Activated CD4-positive, alpha-beta T cell treated with anti-CD3 and anti-CD28 coated beads, Interleukin-2, amount 50 U/mL, for 4 hours (primary cell): ENCODE results near the gene PRR5L.
A peak's percentile ranks its signal among the peaks of the same experiment; 100 is the strongest.

Experiments
- DNase-seq, 2 experiments: peaks; one replicate each; pipeline ENCODE4 v3.0.0-alpha.2; 2020

PRR5L gene

DNA sequence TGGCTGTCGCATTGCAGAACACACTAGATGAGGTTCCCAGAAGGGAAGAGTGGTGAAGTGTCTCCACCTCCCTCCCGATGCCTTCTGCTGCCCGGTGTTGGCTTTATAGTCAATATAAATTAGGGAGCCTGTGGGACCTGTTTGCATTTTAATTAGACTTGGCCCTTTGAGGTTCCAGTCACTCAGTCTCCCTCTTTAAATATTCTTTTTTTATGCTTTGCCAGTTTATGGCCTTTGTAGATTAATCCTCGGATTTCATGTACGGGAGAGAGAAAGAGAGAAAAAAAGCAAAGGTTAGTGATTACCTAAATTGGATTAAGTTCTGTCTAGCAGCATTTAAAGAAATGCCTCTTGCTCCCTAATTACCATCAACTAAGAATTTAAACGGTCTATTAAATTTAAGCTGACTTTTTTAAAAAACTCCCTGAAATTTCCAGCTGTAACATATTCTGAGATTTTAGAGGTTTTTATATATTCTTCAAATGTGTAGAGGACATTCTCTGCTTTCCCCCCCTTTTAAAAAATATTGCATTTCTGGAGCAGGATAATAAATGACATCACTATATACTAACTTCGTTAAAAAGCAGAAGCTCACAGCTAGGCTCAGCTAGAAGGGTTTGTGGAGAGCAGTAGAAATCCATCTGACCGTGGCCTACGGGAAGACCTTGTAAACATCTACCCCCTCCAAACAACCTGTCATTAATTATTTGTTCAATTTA lies 84.4 kb downstream of the PRR5L start:
- DNase-seq: no peak

DNA sequence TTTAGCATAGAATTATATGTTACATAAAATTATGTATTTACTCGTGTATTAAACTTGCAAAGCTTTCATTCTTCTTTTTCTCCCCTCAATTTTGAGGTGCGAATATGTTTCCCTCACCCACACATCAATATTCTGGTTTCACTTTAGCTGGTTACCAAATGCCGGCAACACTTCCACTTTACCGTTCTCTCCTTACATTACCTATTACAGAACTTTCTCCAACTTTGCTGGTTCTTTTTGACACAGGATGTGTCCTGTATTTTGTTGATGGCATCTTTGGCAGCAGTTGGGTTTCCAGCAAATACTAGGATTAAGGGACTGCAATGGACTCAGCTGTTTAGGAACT lies 84.9 kb downstream of the PRR5L start:
- DNase-seq: no peak

DNA sequence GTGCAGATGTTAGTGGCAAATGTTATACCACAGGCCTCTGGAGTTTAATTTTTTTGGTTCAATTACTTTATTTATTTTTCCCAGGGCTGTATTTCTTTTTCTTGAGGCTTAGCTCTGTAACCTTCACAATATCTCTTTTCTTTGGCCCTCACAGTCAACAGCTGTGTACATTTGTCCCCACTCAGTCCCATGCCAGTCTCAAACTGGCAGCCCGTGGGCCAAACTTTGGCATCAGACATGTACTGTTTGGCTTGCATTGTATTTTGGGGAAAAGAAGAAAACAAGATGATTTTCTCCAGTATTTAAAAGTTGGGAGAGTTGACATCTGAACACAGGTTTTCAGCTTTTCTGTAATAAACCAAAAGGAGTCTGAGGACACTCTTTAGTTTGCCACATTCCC lies 87.1 kb downstream of the PRR5L start:
- no peak for DNase-seq

DNA sequence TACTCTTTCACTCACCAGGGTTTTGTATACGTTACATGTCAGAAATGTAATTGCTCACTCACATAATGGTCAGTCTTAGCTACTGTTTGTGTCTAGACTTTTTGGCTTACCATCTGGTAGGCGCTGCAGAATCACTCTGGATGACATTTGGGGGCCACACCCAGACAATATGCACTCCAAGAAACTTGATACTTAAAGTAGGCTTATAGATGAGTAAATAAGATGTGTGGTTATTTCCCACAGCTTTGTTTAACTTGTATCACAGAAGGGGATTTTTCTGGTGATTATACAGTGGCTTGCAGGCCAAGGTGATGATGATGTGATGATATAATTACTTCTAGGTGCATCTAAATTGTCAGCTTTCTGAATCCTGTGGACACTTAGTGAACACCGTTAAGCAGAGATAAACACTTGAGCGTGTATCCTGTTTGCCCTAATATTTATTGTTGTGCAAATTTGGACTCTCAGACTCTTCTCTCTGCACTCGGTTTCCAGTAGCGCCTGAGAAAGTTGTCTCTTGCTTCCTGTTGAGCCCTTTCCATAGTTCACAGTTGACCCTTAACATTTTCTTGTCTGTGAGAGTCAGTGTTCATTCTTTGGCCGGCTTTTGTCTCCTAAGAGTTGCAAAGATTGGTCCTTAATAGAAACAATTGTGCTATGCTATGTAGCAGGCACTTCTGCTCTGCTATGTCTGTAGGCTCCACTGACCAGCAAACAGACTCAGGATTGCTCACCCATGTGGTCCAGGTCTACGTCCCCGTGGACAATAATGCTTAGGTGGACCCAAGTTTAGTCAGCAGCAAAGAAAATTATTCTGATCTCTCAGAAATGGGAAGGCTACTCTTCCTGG lies 89.3 kb downstream of the PRR5L start:
- no peak for DNase-seq

DNA sequence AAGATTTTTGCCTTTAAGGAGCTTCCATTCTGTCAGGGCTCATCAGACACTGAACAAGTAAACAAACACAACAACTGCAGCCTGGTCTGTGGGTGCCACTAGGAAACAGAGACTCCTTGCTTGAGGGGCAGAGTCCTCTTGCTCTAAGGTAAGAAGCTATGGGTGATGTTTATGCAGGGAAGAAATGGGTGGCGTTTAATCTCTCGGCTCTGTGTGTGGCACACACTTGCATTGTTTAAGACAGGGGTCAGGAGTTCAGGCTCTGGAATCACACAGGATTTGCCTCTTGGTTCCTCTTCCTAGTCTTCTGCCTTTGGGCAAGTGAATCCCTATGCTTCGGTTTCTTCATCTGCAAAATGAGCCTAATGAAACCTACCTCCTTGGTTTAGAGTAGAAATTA lies 90.3 kb downstream of the PRR5L start:
- DNase-seq: no peak

DNA sequence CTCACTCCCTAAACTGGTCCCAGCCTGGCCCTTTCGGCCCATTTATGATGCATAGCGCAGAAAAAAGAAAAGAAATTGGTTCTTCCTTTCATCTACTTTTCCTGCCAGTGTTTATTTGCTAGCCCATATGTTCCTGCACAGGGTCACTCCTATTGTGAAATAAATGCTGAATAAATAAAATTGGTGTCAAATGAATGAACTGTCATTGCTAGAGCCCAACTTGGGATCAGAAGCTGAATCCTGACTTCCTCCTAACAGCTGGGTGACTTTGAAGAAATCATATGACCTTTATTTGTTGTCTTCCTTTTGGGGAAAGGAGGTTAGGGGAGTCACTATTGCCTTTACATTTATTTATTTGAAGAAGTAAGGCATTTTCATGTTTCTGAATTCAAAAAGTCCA lies 92.0 kb downstream of the PRR5L start:
- no peak for DNase-seq

DNA sequence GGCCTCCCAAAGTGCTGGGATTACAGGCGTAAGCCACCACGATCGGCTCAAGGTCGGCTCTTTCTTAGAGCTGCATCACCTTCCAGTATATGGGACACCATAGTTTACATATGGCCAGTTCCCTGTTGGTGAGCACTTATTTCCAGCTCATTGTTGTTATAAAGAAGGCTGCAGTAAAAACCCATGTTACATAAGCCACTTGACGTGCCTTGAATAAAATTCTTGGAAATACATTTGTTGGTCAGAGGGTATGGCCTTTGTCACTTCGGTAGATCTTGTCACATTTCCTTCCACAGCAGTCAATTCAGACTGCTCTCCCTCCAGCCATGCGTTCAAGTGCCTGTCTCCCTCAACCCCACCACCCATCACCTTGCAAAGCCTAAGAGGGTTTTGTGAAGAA lies 92.9 kb downstream of the PRR5L start:
- DNase-seq: no peak

DNA sequence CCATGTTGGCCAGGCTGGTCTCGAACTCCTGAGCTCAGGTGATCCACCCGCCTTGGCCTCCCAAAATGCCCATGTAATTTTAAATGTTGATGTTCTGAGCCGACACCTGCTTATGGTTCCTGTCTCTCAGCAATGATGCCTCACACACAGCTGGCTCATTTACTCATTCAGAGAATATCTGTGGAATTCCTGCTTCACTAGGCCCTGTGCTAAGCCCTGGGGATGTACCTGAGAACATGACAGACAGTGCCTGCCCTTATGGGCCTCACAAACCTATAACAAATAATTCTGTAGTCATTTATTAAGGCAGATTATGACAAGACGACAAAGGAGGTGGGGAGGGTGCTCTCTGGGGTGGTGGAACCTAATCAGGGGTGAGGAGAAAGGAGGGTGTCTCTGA lies 93.7 kb downstream of the PRR5L start:
- DNase-seq: no peak

DNA sequence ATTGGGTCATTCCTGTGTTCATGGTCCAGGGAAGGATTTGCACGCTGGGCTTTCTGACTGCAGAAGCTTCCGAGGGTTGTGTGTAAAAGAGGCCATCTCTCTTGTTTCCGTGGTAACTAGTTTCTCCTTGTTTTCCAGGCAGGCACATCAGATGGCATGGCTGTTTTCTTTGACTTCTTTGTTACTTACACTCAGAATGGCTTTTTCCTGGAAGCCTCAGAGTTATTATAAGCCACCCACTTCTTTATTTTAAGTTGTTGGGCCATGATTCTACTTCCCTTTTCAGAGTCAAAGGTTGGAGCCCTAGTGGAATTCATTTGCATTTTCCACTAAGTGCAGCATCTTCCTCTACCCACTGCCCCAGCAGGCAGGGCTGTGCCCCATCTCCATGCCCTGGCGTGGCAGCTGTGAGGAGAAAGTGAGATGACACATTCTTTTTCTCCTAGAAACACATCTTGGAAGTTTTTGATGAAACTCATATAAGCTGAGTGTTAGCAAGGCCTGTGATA lies 94.9 kb downstream of the PRR5L start:
- DNase-seq: peak in 1 of 2 experiments; percentile 17

DNA sequence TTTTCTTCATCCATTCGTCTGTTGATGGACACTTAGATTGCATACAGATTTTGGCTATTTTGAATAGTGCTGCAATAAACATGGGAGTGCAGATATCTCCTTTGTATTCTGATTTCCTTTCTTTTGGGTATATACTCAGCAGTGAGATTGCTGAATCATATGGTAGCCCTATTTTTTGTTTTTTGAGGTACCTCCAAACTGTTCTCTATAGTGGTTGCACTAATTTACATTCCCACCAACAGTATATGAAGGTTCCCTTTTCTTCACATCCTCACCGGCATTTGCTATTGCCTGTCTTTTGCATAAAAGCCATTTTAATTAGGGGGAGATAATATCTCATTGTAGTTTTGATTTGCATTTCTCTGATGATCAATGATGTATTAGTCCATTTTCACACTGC lies 96.1 kb downstream of the PRR5L start:
- DNase-seq: no peak

DNA sequence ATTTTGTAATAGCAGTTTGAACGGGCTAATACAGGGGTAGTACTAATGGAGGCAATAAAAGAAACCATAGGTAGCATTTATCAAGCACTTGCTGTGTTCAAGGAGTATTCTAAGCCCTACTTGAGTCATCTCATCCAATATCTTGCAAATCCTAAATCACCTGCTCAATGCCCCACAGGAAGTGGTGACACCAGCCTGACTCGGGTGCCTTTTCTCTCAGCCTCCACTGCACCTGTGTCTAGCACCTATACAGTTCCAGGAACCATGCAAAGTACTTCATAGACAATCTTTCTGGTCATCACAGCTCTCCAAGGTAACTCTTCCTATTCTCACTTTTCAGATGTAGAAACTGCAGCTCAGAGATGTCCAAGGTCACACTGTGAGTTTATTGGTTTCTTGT lies 98.0 kb downstream of the PRR5L start:
- DNase-seq: no peak

DNA sequence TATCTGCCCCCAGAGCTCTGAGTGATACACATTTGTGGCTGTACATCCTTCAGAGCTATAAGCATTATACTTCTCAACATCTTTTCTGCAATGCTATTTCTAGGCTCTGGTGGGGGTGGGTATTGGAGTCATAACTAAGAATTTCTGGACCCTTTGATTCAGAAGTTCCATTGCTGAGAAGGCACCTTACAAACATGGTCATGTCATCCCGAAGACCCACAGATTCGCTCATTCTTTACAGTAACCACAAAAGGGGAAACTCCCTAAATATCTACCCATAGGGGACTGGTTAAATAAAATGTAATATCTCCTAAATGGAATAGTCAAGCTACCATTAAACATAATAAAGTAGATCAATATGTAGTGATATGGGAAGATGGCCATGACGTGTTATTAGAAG lies 98.8 kb downstream of the PRR5L start:
- no peak for DNase-seq

DNA sequence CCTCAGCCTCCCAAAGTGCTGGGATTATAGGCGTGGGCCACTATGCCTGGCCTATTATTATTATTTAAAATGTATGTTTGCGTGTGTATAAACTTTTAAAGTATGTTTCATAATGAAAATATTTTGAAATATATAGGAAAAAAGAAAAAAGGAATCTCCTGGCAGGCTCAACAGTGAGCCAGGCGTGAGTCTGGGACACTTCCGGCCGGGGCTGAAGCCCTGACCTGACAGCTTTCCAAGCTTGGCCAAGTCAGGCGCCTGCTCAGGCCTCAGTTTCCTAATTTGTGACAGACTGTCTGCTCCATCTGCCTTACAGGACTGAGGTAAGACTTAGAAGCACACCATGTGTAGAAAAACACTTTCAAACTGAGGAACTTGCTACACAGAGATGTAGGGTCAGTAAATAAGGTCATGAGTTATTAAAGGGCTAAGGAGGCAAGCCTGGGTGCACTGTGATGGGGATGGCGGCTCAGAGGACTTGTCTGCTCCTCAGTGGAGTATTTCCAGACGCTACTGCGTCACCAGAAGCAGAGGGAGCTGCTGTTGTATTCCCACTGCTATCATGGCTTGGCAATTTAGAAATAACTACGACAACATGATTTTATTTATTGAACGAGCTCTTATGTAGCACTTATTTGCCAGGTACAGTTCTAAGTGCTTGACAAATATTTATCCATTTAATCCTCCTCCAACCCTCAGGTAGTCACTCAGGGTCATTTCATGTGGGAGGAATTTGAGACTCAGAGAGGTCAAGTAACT lies 100.1 kb downstream of the PRR5L start:
- no peak for DNase-seq

DNA sequence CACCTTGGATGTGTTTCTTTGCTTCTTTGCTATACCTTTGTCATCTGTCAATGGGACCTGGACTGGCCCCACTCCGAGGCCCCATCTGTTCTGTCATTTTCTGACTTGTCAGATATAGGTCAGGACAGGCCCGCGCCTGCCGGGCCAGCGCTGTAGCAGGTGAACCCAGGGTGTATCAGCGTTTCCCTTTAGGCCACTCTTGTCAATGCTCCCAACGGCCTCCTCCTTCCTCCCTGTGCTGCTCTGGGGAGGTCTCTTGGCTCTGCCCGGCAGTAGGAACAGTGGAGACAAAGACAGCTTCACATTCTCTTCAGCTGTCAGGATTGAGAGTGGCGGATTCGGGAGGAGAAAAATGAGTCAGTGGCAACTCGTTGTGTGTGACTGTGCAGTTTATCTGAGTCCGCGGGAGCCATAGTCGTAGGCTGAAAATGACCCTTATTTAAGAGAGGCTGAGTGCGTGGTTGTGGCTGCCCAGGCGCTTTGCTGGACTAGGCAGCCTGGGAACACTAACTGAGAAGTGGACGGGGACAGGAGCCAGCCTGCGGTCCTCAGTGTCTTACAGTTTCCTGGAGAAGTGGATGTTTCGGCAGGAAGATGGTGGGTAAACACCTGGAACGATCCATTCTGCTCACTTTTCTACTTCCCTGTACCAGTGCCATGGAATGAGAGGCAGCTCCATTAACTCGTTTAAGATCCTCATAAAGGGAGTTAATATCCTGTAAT lies 102.3 kb downstream of the PRR5L start:
- no peak for DNase-seq

DNA sequence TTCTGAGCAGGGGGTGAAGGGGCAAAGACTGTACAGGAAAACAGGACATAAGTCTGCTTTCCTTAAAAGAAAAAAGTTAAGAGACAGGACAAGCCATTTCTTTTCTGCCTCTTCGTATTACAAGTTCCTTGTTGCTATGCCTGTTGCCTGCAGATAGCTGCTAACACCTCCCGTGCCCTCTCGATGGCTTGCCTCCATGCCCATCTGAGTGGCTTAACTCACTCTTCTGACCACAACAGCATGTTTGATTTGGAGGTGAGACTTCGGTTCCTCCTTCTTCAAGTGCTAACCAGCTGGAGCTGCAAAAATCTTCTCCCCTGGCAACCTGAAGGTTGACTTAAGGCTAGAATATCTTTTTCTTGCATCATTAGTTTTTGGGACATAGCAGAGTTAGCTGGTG lies 103.1 kb downstream of the PRR5L start:
- DNase-seq: no peak

DNA sequence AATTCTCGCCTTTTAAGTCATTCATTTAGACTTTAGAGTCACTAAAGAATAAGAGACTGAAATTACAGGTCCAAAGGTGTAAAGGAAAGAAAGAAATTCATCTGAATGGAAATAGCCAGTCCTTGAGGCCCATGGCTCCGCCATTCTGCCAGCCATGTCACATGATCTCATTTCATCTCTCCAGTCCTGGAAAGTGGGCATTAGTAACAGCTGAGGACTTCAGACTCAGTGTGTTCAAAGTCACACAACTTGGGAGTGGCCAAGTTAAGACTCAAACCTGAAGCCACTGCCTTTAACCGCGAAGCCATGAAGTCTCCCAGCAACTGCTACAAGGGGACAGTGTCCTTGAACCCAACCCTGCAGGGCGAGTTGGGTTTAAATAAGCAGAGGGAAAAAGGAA lies 103.7 kb downstream of the PRR5L start:
- DNase-seq: no peak

DNA sequence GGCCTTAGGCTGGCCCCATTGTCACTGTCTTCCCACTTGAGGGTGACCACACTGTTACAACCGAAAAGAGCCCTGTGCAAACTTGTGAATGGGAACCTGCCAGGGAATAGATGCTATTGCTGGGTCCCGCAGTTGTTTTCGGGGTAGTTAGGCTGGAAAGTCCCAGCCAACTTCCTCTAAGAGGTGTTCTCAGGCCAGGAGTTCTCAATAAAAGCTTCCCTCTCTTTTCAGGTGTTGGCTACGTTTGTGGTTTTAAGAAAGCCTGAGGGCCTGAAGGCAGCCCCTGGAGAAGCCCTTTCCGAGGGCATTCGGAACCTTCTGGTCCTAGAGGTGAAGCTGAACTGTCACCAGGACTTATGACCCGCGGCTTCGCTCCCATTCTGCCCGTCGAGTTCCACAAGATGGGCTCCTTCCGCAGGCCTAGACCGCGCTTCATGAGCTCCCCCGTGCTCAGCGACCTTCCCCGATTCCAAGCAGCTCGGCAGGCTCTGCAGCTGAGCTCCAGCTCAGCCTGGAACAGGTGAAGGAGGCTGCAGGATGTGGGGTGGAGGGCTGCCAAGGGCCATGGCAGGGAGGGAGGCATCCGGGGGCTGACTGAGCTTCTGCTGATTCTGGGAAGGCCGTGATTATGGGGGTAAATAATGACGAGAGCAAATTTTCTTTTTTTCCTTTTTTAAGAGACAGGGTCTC lies 104.8 kb downstream of the PRR5L start:
- no peak for DNase-seq

DNA sequence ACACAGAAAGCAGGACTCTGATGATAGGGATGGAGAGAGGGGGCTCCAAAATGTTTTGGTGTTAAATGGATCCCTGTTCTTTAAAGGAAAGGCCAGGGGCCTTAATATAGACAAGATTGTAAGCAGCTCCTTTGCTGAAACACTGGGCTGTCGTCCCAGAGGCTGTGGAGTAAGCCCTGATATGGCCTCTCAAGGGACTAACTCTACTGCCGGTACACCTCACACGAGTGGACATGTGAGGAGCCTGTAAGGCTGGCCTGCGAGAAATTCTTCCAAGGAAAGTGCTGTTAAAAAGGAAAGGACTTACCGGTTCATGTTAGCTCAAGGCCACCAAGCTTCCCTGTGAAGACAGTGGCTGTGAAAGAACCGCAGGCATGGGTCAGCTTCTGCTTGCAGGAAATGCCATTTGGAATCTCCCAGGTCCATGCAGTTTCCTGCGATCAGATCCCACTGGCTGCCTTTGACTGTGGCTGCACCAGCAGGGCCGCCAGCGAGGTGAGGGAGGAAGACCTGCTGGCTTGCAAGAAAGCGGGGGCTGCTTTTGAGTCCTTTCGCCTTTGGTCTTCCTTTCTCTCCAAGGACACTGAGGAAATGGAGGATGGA lies 106.6 kb downstream of the PRR5L start:
- no peak for DNase-seq

DNA sequence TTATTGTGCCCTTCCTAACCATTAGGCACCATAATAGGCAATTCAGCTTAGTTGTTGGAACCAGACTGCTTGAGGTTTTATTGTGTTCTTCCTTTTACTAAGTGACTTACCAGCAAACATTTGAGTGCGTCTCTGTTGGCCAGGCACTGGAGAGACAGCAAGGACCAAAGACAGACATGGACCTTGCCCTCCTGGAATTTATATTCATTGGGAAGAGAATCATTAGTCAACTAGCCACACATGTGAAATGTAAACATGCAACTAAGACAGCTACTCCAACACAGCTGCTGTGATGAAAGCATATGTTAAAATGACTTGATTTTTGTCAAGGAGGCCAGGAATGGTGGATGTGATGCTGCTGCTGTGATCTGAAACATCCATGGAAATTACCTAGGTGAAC lies 107.6 kb downstream of the PRR5L start:
- no peak for DNase-seq

DNA sequence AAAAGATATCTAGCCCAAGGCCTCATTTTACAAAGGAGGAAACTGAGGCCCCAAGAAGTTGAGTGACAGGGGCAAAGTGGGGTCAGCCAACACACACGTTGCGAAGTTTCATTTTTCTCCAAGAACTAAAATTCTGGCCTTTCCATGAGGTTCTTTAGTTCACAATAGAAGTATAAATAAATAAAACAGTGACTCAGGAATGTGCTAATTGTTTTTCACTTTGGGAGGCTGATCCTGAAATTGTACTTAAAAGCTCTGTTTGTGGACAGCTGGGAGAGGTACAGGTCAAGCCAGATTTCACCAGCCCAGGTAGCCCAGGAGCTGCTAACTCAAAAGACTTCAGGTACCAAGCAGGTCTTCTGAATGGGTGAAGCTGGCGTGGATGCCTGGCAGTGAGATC lies 108.7 kb downstream of the PRR5L start:
- no peak for DNase-seq

DNA sequence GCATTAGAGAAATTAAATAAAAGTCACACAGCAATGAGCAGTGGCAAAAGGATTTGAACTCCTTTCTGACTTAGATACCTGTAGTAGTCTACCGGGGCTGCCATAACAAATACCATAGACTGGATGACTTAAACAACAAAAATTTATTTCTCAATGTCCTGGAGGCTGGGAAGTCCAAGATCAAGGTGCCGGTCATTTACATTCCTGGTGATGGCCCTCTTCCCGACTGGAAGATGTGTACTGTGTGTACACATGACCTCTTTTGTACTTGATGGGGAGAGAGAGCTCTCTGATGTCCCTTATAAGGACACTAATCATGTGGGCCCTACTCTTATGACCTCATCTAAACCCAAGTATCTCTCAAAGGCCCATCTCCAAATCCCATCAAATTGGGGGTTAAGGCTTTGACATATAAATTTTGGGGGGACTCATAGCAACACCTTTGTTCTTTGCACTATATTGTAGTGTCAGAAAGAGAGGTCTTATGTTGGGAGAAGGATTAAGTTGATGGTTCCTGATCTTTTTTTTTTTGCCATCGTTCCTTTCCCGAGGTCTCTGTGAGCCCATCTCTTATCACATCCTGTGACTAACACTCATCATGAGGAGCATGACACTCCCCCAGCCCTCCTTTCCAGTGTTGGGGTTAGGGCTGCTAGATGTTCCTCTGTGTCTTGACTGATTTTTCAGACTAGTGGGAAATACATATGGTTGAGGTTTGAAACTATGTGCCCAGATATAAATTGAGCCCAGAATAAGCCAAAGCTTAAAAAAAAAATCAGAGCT lies 109.7 kb downstream of the PRR5L start:
- DNase-seq: no peak
